Gastroesophageal sphincter (tissue), 4 donors: ENCODE measurements around the gene LIM2. TPM values are rescaled to one million over a fixed set of nuclear protein-coding genes. Genes with fewer than 3 reads are reported as not detected.
A peak's percentile ranks its signal among the peaks of the same experiment; 100 is the strongest.

Source experiments
- ATAC-seq: fragments of 150-250 bp; one replicate; pipeline ENCODE4 v1.9.1; 2016; ENCODE audit warnings: mild to moderate bottlenecking, moderate library complexity
- H3K27ac ChIP-seq, 4 donors: fragments of 200-600 bp; sonication (generic) in 3 of 4; 1 replicate in 3 of 4; 2 replicates in 1 of 4; pipeline ENCODE4 v1.5.1; 2016 to 2019
- H3K27me3 ChIP-seq: fragments of 200-600 bp; sonication (generic); one replicate; pipeline ENCODE4 v1.5.1; 2019
- H3K36me3 ChIP-seq, 2 donors: fragments of 200-600 bp; sonication (generic); one replicate each; pipeline ENCODE4 v1.5.1; 2019; ENCODE audit warnings: control low read depth in 1 of 2
- H3K4me1 ChIP-seq, 3 donors: fragments of 200-600 bp; sonication (generic); 1 replicate in 2 of 3; 2 replicates in 1 of 3; pipeline ENCODE4 v1.5.1; 2016 to 2019; ENCODE audit warnings: control low read depth in 2 of 3
- H3K4me3 ChIP-seq, 2 donors: fragments of 200-600 bp; sonication (generic); one replicate each; pipeline ENCODE4 v1.5.1; 2019; ENCODE audit warnings: mild to moderate bottlenecking in 1 of 2, moderate library complexity in 1 of 2
- H3K9me3 ChIP-seq, 3 donors: fragments of 200-600 bp; sonication (generic); one replicate each; pipeline ENCODE4 v1.5.1; 2017 to 2019; ENCODE audit warnings: control low read depth in 2 of 3
- EP300 ChIP-seq: sonication (generic); formaldehyde crosslinking; IDR thresholded peaks from one replicate; pipeline ENCODE4 v1.6.1; 2017; ENCODE audit warnings: antibody characterized with exemption, mild to moderate bottlenecking
- POLR2A ChIP-seq, 2 donors: fragments of 450-650 bp; IDR thresholded peaks; one replicate each; pipeline ENCODE4 v1.6.1; 2017; ENCODE audit warnings: antibody characterized with exemption in 2 of 2, mild to moderate bottlenecking in 2 of 2, moderate library complexity in 1 of 2
- POLR2AphosphoS5 ChIP-seq: sonication (generic); formaldehyde crosslinking; IDR thresholded peaks from one replicate; pipeline ENCODE4 v1.6.1; 2017; ENCODE audit warnings: antibody characterized with exemption
- WGBS, 2 donors: methylation state at CpG; one replicate each; pipeline ENCODE4 v1.1.5; 2018; ENCODE audit warnings: low coverage in 1 of 2; 5-methylcytosine and 5-hydroxymethylcytosine counted together
- total RNA-seq, 4 donors: library from RNA; depleted of rRNA; stranded (reverse); fragments of >200 nt; gene quantifications; one replicate each; pipeline ENCODE4 v1.1.0, GENCODE V29; 2016
- TF ChIP-seq, protein P1 (sequence below), 4 experiments: fragments of 200-600 bp in 2 of 4; fragments of 450-650 bp in 2 of 4; sonication (generic) in 1 of 4; IDR thresholded peaks; one replicate each; pipeline ENCODE4 v1.5.1; 2017 to 2019; ENCODE audit warnings: antibody characterized with exemption in 4 of 4, mild to moderate bottlenecking in 2 of 4, moderate library complexity in 2 of 4

LIM2 gene
- total RNA-seq, 4 donors from 2014 or later, result not detected

GRCh38 chr19:51345076-51345620, 42.6 kb downstream of the LIM2 start:
- Histone ChIP-seq H3K36me3 (peaks cover 0 to 59% of the 10 kb centered on the region in 2 donors), H3K4me3 (no peak overlapping the region), H3K9me3 (no peaks in the 10 kb centered on the region), H3K4me1 (peaks cover 0 to 17% (median 7%) of the 10 kb centered on the region in 3 donors), H3K27ac (no peak overlapping the region), H3K27me3 (no peaks in the 10 kb centered on the region)
- TF ChIP-seq, protein P1, sequence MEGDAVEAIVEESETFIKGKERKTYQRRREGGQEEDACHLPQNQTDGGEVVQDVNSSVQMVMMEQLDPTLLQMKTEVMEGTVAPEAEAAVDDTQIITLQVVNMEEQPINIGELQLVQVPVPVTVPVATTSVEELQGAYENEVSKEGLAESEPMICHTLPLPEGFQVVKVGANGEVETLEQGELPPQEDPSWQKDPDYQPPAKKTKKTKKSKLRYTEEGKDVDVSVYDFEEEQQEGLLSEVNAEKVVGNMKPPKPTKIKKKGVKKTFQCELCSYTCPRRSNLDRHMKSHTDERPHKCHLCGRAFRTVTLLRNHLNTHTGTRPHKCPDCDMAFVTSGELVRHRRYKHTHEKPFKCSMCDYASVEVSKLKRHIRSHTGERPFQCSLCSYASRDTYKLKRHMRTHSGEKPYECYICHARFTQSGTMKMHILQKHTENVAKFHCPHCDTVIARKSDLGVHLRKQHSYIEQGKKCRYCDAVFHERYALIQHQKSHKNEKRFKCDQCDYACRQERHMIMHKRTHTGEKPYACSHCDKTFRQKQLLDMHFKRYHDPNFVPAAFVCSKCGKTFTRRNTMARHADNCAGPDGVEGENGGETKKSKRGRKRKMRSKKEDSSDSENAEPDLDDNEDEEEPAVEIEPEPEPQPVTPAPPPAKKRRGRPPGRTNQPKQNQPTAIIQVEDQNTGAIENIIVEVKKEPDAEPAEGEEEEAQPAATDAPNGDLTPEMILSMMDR (IDR thresholded peaks at IDR 0.05), result no peak
- TF ChIP-seq EP300, result no peak
- TF ChIP-seq POLR2A (IDR thresholded peaks at IDR 0.05), result no peak
- TF ChIP-seq POLR2AphosphoS5, result no peak
- WGBS, 2 donors, result 100% methylated on average over 2 of the region's 9 CpGs
- ATAC-seq, result no peak

DNA sequence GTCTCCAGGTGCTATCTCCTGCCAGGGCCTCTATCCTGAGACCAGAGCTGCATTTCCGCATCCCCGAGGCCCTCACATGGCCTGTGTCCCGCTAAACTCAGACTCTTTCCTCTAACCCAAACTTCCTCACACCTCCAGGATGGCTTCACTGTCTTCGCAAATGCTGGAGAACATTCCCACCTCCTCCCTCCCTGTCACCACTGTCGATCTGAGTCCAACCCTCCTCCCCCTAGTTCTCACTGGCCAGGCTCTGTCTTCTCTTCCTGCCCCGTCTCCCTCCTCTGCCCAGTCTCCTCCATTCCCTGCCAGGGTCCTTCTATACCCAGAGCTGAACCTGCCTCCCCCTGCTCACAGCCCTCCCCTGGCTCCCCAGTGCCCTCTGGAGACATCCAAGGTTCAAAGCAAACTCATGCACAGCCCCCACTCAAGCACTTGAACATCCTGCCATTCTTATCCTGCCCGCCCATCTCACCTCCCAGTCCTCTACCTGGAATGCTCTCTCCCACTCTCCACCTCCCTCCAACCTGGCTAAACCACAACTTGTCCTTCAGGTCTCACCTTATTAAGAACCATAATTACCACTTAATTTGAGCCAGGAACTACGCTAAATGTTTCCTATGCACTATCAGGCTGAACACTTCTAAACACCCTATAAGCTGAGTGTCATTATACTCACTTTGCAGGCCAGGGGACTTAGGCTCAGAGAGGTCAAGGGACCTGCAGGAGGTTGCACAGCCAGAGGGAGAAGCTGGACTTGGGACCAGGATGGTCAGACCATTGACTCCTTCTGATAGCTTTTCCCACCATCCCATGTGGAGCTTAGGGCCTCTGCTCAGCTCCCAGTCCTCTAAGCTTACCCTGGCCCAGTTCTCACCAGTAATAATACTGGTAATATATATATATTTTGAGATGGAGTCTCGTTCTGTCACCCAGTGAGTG, 44.9 kb downstream of the LIM2 start:
- H3K36me3 ChIP-seq, result peaks cover 0 to 40% of the 10 kb centered on the region in 2 donors
- H3K27me3 ChIP-seq, result no peaks in the 10 kb centered on the region
- WGBS, 2 donors, result 43 to 46% methylated on average over 8 of the region's 9 CpGs
- H3K9me3 ChIP-seq, result no peaks in the 10 kb centered on the region
- TF ChIP-seq POLR2A (IDR thresholded peaks at IDR 0.05), result no peak
- no peak for TF ChIP-seq EP300
- TF ChIP-seq, protein P1 (IDR thresholded peaks at IDR 0.05), result no peak
- no peak for TF ChIP-seq POLR2AphosphoS5
- peaks cover 0 to 35% (median 7%) of the 10 kb centered on the region in 3 donors for H3K4me1 ChIP-seq
- peak overlapping the region in 3 of 4 donors; percentile 86 to 95 (median 88) for H3K27ac ChIP-seq
- no peak overlapping the region for H3K4me3 ChIP-seq
- no peak for ATAC-seq

GRCh38 chr19:51341976-51342580, 45.7 kb downstream of the LIM2 start, which contains the start of gene VSIG10L:
TSS of gene VSIG10L (minus strand) at chr19:51342139. CDS start at chr19:51342124, 15 bp downstream.
- WGBS, 2 donors, result 42 to 43% methylated on average over 1 to 2 of the region's 3 CpGs
- ATAC-seq, result no peak
- Histone ChIP-seq H3K27ac (peak within 1 kb of the TSS in 3 of 4 donors; percentile 86 to 95 (median 88)), H3K9me3 (no peaks in the 10 kb centered on the region), H3K4me1 (peaks cover 0 to 35% (median 7%) of the 10 kb centered on the region in 3 donors), H3K4me3 (no peak within 1 kb of the TSS), H3K27me3 (no peaks in the 10 kb centered on the region), H3K36me3 (peaks cover 0 to 31% of the 10 kb centered on the region in 2 donors)
- TF ChIP-seq POLR2AphosphoS5 (no peak), POLR2A (IDR thresholded peaks at IDR 0.05) (no peak), EP300 (no peak)
- TF ChIP-seq, protein P1 (IDR thresholded peaks at IDR 0.05), result no peak

DNA sequence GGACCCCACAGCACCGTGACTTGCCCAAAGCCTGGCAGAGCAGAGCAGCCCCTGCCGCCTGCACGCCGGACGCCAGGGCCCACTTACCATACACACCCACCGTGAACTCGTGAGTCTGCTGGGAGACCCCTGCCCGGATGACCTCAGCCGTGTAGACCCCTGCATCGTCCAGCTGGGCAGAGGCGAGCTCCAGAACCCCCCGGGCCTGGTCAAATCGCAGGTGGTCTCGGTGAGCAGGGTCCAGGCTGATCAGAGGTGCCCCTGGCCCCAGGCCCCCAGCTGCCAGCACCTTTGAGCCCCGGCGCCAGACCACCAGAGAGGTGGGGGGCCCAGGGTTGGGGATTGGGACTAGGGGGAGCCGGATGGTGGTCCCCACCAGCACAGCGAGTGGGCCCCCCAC, 46.7 kb downstream of the LIM2 start:
- 92% methylated on average over 2 of the region's 18 CpGs; no CpG with 5 or more reads in 1 of the 2 donors for WGBS, 2 donors
- peaks cover 0 to 35% (median 7%) of the 10 kb centered on the region in 3 donors for H3K4me1 ChIP-seq
- H3K9me3 ChIP-seq, result no peaks in the 10 kb centered on the region
- H3K27ac ChIP-seq, result peak overlapping the region; percentile 60 to 95 (median 87)
- peaks cover 0 to 21% of the 10 kb centered on the region in 2 donors for H3K36me3 ChIP-seq
- no peaks in the 10 kb centered on the region for H3K27me3 ChIP-seq
- no peak for ATAC-seq
- H3K4me3 ChIP-seq, result no peak overlapping the region
- TF ChIP-seq EP300 (no peak), POLR2A (IDR thresholded peaks at IDR 0.05) (no peak), POLR2AphosphoS5 (no peak)
- TF ChIP-seq, protein P1 (IDR thresholded peaks at IDR 0.05), result no peak
